ENCODE data around the gene LEP.

LEP gene

GRCh38 chr7:128214463-128214862 lies 26.6 kb upstream of the LEP start:
- H3K4me1 Mint-ChIP-seq: peaks cover 23% of the 10 kb centered on the region
- no peak for DNase-seq
- no peaks in the 10 kb centered on the region for H3K9me3 Mint-ChIP-seq
- H3K27me3 Mint-ChIP-seq (ENCODE audit: low read depth, poor library complexity): peaks cover 22% of the 10 kb centered on the region
- H3K36me3 Mint-ChIP-seq (ENCODE audit: low read depth): no peaks in the 10 kb centered on the region
- TF ChIP-seq CTCF (IDR thresholded peaks at IDR 0.05): no peak
- H3K4me3 Mint-ChIP-seq: no peak overlapping the region
- H3K27ac Mint-ChIP-seq: no peak overlapping the region

DNA sequence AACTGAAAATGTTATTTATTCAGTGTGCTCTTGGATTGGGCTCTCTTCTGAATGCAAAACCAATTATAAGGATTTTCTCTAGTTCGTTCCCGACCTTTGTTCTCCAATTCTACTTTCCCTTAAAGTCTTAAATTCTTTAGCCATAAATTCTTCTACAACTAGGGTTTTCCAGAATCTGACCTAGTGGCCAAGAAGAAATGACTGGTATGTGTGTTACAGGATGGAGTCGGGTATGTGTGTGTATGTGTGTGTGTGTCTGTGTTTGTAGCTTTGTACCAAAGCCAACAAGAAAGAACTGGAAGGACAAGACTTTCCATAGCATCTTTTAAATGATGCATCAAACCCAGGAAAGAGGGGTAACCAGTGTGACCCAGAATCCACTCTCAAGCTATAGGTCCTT lies 25.8 kb upstream of the LEP start:
- Mint-ChIP-seq H3K9me3 (no peaks in the 10 kb centered on the region), H3K27me3 (ENCODE audit: low read depth, poor library complexity) (peaks cover 26% of the 10 kb centered on the region), H3K4me3 (no peak overlapping the region), H3K36me3 (ENCODE audit: low read depth) (no peaks in the 10 kb centered on the region), H3K4me1 (peaks cover 23% of the 10 kb centered on the region), H3K27ac (no peak overlapping the region)
- no peak for DNase-seq
- TF ChIP-seq CTCF (IDR thresholded peaks at IDR 0.05): no peak

DNA sequence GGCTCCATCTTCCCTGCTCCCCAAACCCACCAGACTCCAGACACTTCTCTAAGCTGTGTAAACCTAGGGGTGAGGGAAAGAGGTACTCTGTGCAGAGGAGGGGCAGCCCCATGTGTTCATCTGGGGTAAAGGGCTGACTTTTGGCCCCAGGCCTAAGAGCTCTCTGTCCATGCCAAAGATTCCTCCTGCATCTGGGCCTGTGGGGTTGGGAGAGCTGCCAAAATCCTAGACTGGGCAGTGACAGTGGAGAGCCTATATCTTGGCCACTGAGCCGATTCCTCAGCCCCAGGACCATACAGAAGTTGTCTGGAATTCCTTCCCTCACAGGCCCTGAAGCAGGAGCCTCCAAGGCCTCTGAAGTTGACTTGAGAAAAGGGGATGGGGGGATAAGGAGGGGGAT lies 25.3 kb upstream of the LEP start:
- no peak for DNase-seq
- Mint-ChIP-seq H3K4me3 (no peak overlapping the region), H3K9me3 (no peaks in the 10 kb centered on the region), H3K27me3 (ENCODE audit: low read depth, poor library complexity) (peaks cover 27% of the 10 kb centered on the region), H3K4me1 (peaks cover 22% of the 10 kb centered on the region), H3K27ac (no peak overlapping the region), H3K36me3 (ENCODE audit: low read depth) (no peaks in the 10 kb centered on the region)
- TF ChIP-seq CTCF (IDR thresholded peaks at IDR 0.05): no peak

- no peak for DNase-seq
- no peaks in the 10 kb centered on the region for H3K9me3 Mint-ChIP-seq
- H3K36me3 Mint-ChIP-seq (ENCODE audit: low read depth): no peaks in the 10 kb centered on the region
- no peak for TF ChIP-seq CTCF (IDR thresholded peaks at IDR 0.05)
- peaks cover 13% of the 10 kb centered on the region for H3K4me1 Mint-ChIP-seq
- H3K27me3 Mint-ChIP-seq (ENCODE audit: low read depth, poor library complexity): peaks cover 21% of the 10 kb centered on the region
- H3K27ac Mint-ChIP-seq: no peak overlapping the region
- no peak overlapping the region for H3K4me3 Mint-ChIP-seq
Measured at GRCh38 chr7:128217030-128217805, 23.9 kb upstream of the LEP start.

DNA sequence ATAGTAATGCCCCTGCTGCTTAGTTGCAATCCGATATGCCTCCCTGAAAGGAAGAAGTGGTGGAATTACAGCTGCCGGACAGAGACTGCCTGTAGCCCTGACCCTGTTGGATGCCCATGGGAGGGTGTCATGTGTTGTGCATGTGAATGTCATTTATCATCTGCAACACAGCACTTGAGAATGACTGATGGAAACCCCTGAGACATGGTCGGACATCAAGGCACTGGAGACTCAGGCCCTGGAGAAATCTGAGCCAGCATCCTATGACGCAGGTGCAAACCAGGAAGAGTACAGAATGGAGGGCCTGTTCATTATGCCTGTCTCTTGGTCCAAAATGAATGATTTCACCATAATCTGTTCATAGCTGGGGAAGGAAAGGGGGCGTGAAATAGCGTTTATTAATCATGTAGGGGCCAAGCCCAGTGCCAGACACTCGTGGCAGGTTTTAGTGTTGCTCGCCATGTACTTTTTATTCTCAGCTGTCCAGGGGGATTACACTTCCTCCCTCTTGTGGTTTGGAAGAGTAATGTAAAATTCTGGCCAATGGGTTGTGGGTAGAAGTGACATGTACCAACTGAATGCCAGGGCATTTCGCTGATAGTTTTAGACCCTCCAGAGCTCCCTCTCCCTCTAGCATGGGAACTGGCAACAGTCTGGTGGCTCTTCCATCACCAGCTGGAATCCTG lies 23.0 kb upstream of the LEP start:
- Mint-ChIP-seq H3K27ac (no peak overlapping the region), H3K36me3 (ENCODE audit: low read depth) (no peaks in the 10 kb centered on the region), H3K9me3 (no peaks in the 10 kb centered on the region), H3K27me3 (ENCODE audit: low read depth, poor library complexity) (peaks cover 24% of the 10 kb centered on the region), H3K4me3 (no peak overlapping the region), H3K4me1 (peaks cover 9% of the 10 kb centered on the region)
- peak; percentile 17 for TF ChIP-seq CTCF (IDR thresholded peaks at IDR 0.05)
- no peak for DNase-seq

Data from nephron progenitor cell (in vitro differentiated cells).